ENCODE measurements around the gene IYD.

Gene IYD

DNA sequence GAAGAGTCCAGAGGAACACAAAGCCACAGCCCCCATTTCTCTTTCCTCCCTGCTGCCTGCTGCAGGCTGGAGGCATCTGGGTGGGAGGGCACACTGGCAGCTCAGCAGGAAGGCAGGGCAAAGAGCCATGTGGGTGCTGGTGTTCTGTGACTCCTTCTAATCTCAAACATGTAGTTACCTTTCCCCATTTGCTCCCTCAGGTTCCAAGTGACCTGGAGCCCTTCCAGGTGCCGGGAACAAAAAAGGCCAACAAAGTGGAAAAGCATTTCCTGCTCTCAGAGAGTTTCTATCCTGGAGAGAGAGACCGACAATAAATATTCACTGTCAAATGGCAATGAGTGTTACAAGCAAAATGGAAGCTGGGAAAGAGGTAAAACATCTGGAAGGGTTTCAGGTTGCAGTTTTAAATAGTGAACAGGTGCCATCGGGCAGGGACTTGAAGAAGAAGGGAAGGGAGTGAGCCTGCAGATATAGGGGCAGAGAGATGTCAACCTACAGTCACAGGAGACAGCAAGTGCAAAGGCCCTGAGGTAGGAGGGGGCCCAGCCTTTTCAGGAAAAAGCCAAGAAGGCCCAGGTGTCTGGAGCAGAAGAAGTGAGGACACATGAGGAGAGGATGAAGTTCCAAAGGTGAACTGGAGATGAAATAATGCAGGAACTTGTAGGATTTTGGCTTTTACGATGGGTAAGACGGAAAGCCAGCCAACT, 43.6 kb upstream of the IYD start:
- TF ChIP-seq CTCF (IDR thresholded peaks at IDR 0.05; ENCODE audit: control extremely low read depth, extremely low read depth, low read depth, missing control alignments) = no peak
- POLR2A ChIA-PET = no interaction called here
- DNase-seq (ENCODE audit: extremely low spot score) = no peak
- CTCF ChIA-PET = interaction anchor here (1.5 kb wide), 1 partner anchor 12 kb away, joined by 4 read pairs; no protein-coding TSS in a partner anchor

DNA sequence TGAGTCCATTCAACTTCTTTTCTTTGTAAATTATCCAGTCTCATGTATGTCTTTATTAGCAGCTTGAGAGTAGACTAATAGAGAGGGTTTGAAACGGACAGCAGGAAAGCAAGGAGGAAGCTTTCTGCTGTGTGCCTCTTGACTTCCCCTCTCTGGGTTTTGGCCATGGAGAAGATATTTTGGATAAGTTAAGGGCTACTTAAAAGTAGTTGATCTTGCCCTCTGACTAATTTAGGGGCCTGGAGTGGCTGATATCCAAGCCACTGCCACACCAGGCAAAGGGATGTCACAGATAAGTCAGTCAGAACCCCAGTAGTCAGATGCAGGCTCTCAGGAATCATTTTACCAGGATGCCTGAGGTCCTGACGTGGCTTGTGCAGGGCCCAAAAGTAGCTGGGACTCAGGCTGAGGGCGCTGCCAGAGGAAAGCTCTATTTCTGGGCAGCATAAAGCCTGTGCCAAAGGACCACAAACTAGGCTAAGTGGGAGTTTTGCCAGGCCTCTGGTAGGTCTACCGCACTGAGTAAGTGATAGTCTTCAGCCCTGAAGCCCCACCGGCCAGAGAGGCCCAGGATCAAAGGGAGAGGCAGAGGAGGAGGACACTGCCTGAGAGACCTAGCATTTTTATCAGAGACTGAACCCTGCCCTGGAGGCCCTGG, 41.6 kb upstream of the IYD start:
- DNase-seq (ENCODE audit: extremely low spot score) = no peak
- ChIA-PET CTCF (interaction anchor here (1.1 to 2.1 kb wide), 2 partner anchors 9 to 36 kb away, joined by 3 to 6 read pairs; no protein-coding TSS in a partner anchor), POLR2A (no interaction called here)
- TF ChIP-seq CTCF (IDR thresholded peaks at IDR 0.05; ENCODE audit: control extremely low read depth, extremely low read depth, low read depth, missing control alignments) = no peak

DNA sequence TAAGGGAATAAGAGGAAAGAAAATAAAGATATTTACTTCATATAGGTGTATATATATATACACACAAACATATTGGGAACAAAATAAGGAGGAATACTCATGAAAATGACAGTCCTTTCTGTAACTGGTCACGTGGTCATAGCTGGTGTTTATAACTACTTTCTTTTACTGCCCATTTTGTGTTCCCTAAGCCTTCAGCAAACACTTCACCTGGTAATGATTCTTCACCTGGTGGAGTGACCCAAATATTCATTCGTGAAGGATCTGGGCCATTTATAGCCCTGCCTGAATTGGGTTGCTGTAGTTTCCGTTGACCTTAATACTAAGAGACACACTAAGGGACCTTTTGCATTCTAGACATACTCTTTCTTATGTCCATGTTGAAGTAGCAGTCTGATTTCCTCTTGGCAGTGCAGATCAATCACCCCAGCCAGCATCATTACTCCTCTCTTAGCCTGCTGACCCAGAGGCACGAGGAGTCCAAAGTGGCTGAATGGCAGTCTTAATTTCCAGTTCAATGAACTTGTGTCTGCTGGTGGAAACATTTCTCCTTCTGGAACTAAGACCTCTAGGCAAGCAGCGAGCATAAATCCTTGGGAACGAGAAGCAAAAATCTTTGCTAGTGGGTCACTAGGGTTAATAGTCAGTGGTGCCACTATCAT, 39.9 kb upstream of the IYD start:
- POLR2A ChIA-PET = no interaction called here
- CTCF ChIA-PET = no interaction called here
- DNase-seq (ENCODE audit: extremely low spot score) = no peak
- no peak for TF ChIP-seq CTCF (IDR thresholded peaks at IDR 0.05; ENCODE audit: control extremely low read depth, extremely low read depth, low read depth, missing control alignments)

GRCh38 chr6:150331344-150331743, 37.5 kb upstream of the IYD start:
- ChIA-PET CTCF (no interaction called here), POLR2A (no interaction called here)
- no peak for TF ChIP-seq CTCF (IDR thresholded peaks at IDR 0.05; ENCODE audit: control extremely low read depth, extremely low read depth, low read depth, missing control alignments)
- DNase-seq (ENCODE audit: extremely low spot score) = no peak

DNA sequence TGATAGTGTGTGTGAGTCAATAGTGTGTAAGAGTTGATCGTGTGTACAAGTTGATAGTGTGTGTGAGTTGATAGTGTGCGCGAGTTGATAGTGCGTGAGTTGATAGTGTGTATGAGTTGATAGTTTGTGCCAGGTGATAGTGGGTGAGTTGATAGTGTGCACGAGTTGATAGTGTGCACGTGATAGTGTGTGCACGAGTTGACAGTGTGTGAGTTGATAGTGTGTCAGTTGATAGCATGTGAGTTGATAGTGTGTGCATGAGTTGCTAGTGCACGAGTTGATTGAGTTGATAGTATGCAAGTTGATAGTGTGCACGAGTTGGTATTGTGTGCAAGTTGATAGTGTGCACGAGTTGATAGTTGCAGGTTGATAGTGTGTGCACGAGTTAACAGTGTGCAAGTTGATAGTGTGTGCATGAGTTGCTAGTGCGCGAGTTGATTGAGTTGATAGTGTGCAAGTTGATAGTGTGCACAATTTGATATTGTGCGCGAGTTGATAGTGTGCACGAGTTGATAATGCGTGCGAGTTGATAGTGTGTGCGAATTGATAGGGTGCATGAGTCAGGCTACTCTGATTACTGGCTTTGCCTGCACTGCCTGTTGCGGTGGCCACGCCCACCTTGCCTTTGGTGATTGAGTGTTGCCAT, 35.8 kb upstream of the IYD start:
- no peak for TF ChIP-seq CTCF (IDR thresholded peaks at IDR 0.05; ENCODE audit: control extremely low read depth, extremely low read depth, low read depth, missing control alignments)
- no peak for DNase-seq (ENCODE audit: extremely low spot score)
- CTCF ChIA-PET = no interaction called here
- POLR2A ChIA-PET = no interaction called here

- POLR2A ChIA-PET = no interaction called here
- TF ChIP-seq CTCF (IDR thresholded peaks at IDR 0.05; ENCODE audit: control extremely low read depth, extremely low read depth, low read depth, missing control alignments) = no peak
- CTCF ChIA-PET = no interaction called here
- DNase-seq (ENCODE audit: extremely low spot score) = no peak
Measured at GRCh38 chr6:150333585-150333941, 35.2 kb upstream of the IYD start.

Data from GM10248 (cell line).